Astrocyte of the spinal cord (primary cell): ENCODE results near the gene KRTAP4-16.
"Not testable (repeated sequence)": the region's sequence is repeated elsewhere in the genome, so short reads cannot be mapped to it uniquely, and the experiment has no call there.

Source experiments
- DNase-seq: peaks from one replicate; pipeline ENCODE4 v3.0.0; 2011; ENCODE audit warnings: low read depth, low spot score
- H3K4me3 ChIP-seq: 2 replicates; pipeline ENCODE4 v1.5.1; 2011; ENCODE audit warnings: low read depth, mild to moderate bottlenecking, low read length, moderate library complexity
- CTCF ChIP-seq: IDR thresholded peaks from 2 replicates; pipeline ENCODE4 v1.5.1; 2012; ENCODE audit warnings: low read depth, mild to moderate bottlenecking, low read length, inconsistent platforms
- in situ Hi-C: cut with HindIII; loops from 2 replicates; pipeline ENCODE4 v1.10.0; 2017; ENCODE audit warnings: low sequenced_read_pairs

KRTAP4-16 gene

GRCh38 chr17:41126412-41126811 is 24.4 kb upstream of the KRTAP4-16 start:
- no peak for DNase-seq
- no peak overlapping the region for H3K4me3 ChIP-seq
- no peak for TF ChIP-seq CTCF
- in situ Hi-C loops = no loop called here

GRCh38 chr17:41125064-41125463 is 23.1 kb upstream of the KRTAP4-16 start:
- no peak for DNase-seq
- in situ Hi-C loops = no loop called here
- H3K4me3 ChIP-seq = no peak overlapping the region
- TF ChIP-seq CTCF = no peak

- DNase-seq, in situ Hi-C loops, H3K4me3 ChIP-seq: not testable (repeated sequence)
Observed at GRCh38 chr17:41123991-41124371, 22.0 kb upstream of the KRTAP4-16 start, which contains the start of gene KRTAP4-12. TSS of gene KRTAP4-12 (minus strand) at chr17:41124182. CDS start at chr17:41124122, 60 bp downstream.

GRCh38 chr17:41123292-41123990 is 21.4 kb upstream of the KRTAP4-16 start:
- DNase-seq, H3K4me3 ChIP-seq, in situ Hi-C loops: not testable (repeated sequence)

- in situ Hi-C loops = no loop called here
- DNase-seq = no peak
- no peak overlapping the region for H3K4me3 ChIP-seq
- no peak for TF ChIP-seq CTCF
Observed at GRCh38 chr17:41121742-41122141, 19.7 kb upstream of the KRTAP4-16 start.

GRCh38 chr17:41119696-41120690 is 18.0 kb upstream of the KRTAP4-16 start:
- H3K4me3 ChIP-seq, in situ Hi-C loops, DNase-seq: not testable (repeated sequence)

- no peak for TF ChIP-seq CTCF
Observed at GRCh38 chr17:41118721-41119120, 16.7 kb upstream of the KRTAP4-16 start.

GRCh38 chr17:41117846-41118386 is 15.9 kb upstream of the KRTAP4-16 start, which contains the start of gene KRTAP4-11:
TSS of gene KRTAP4-11 (minus strand) at chr17:41118373. CDS start at chr17:41118315, 58 bp downstream.
- in situ Hi-C loops, H3K4me3 ChIP-seq, DNase-seq: not testable (repeated sequence)

More at GRCh38 chr17:41118721-41119120, 16.7 kb upstream of the KRTAP4-16 start:
- H3K4me3 ChIP-seq = no peak overlapping the region
- in situ Hi-C loops = no loop called here
- no peak for DNase-seq
